Left lung (tissue), 10 donors: ENCODE measurements around the gene DCST2. TPM values are rescaled to one million over a fixed set of nuclear protein-coding genes. Genes with fewer than 3 reads are reported as not detected.
"Not testable (repeated sequence)": the region's sequence is repeated elsewhere in the genome, so short reads cannot be mapped to it uniquely, and the experiment has no call there.

Experiments used
- ATAC-seq: fragments of 200-7000 bp; cut with Tn5 transposase; one replicate; pipeline ENCODE4 v1.9.1; 2020; ENCODE audit warnings: moderate library complexity
- DNase-seq, 4 donors: peaks; one replicate each; pipeline ENCODE4 v3.0.0-alpha.2; 2013 to 2020
- H3K27ac ChIP-seq, 2 donors: fragments of 200-600 bp; sonication (generic) in 1 of 2; one replicate each; pipeline versions ENCODE4 v1.5.0 to v1.8.0; 2020 to 2021
- H3K27me3 ChIP-seq, 2 donors: fragments of 200-600 bp; sonication (generic) in 1 of 2; one replicate each; pipeline versions ENCODE4 v1.5.0 to v1.8.0; 2020 to 2021
- H3K36me3 ChIP-seq, 2 donors: fragments of 200-600 bp; sonication (generic) in 1 of 2; one replicate each; pipeline versions ENCODE4 v1.5.0 to v1.8.0; 2020 to 2021
- H3K4me1 ChIP-seq, 2 donors: fragments of 200-600 bp; one replicate each; pipeline ENCODE4 v1.8.0; 2021
- H3K4me3 ChIP-seq, 2 donors: fragments of 200-600 bp; sonication (generic) in 1 of 2; one replicate each; pipeline versions ENCODE4 v1.5.0 to v1.8.0; 2020 to 2021; ENCODE audit warnings: mild to moderate bottlenecking in 1 of 2
- H3K9me3 ChIP-seq, 2 donors: fragments of 200-600 bp; sonication (generic) in 1 of 2; one replicate each; pipeline versions ENCODE4 v1.5.0 to v1.8.0; 2020 to 2021
- intact Hi-C, 2 donors: fragments of 100-400 bp; cut with DNase I; formaldehyde crosslinking; loops; one replicate each; pipeline versions ENCODE4 v1.11.2 to v1.14.2; 2022
- polyA plus RNA-seq, 6 donors: library from polyadenylated mRNA; unstranded; fragments of 120-200 nt; gene quantifications; one replicate each; pipeline ENCODE4 v1.2.1, GENCODE V29; 2013; ENCODE audit not compliant: insufficient read length in 6 of 6
- total RNA-seq, 2 donors: library from RNA; stranded (reverse); fragmentation: NEBNext Ultra II Directional; extraction: Animal tissue kit (Norgen Biotek cat#: 25700); gene quantifications; one replicate each; pipeline ENCODE4 v1.2.1, GENCODE V29; 2021
- TF ChIP-seq, protein P1 (sequence below), 2 donors: fragments of 200-600 bp; sonication (generic) in 1 of 2; IDR thresholded peaks; one replicate each; pipeline versions ENCODE4 v1.5.0 to v1.8.0; 2021; ENCODE audit warnings: antibody characterized with exemption in 2 of 2
- donor health status: DM: no; HTN: yes; CAD: no.
- donor health status: DM: no; HTN: no; CAD: no.

The DCST2 gene
- total and polyA plus RNA-seq, 8 donors: 0.60 to 2.5 (median 2.0) TPM

DNA sequence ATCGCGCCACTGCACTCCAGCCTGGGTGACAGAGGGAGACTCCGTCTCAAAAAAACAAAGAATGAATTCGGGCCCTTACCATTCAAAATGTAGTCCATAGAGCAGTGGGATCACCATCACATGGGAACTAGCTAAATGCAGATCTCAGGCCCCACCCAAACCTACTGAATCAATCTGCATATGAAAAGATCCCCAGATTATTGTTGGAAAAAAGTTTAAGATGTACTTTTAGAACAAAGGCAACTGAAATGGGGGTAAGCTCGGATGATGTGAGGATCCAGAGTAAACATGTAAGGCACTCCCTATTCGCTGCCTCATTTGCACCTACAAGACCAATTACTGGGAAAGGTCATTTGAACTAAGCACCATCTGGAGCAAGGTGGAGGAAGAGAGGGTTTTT is 51.2 kb downstream of the DCST2 start:
- Histone ChIP-seq H3K9me3 (no peaks in the 10 kb centered on the region), H3K27me3 (no peaks in the 10 kb centered on the region), H3K4me3 (peak overlapping the region; percentile 31 to 59), H3K36me3 (peaks cover 0 to 11% of the 10 kb centered on the region in 2 donors), H3K4me1 (peaks cover 0 to 33% of the 10 kb centered on the region in 2 donors), H3K27ac (peak overlapping the region in 1 of 2 donors; percentile 71)
- intact Hi-C loops: no loop called here
- TF ChIP-seq, protein P1, sequence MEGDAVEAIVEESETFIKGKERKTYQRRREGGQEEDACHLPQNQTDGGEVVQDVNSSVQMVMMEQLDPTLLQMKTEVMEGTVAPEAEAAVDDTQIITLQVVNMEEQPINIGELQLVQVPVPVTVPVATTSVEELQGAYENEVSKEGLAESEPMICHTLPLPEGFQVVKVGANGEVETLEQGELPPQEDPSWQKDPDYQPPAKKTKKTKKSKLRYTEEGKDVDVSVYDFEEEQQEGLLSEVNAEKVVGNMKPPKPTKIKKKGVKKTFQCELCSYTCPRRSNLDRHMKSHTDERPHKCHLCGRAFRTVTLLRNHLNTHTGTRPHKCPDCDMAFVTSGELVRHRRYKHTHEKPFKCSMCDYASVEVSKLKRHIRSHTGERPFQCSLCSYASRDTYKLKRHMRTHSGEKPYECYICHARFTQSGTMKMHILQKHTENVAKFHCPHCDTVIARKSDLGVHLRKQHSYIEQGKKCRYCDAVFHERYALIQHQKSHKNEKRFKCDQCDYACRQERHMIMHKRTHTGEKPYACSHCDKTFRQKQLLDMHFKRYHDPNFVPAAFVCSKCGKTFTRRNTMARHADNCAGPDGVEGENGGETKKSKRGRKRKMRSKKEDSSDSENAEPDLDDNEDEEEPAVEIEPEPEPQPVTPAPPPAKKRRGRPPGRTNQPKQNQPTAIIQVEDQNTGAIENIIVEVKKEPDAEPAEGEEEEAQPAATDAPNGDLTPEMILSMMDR (IDR thresholded peaks at IDR 0.05): no peak
- ATAC-seq (no peak), DNase-seq (no peak)

DNA sequence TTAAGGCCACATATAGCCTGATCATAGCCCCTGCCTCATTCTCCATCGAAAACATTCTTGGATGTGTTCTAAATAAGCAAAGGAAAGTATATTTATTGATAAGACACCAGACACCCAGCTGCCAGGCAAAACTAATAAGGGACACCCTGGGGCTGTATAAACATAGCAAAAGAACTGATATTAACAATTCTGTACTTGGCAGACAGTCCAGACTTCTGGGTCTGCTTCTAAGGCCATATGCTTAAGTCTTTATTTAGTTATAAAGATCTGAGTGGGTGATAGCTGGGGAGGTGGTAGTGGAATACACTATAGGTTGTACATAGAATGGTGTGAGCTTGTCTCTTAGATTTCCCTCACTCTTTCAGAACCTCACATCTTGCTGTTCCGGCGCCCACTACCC is 55.2 kb downstream of the DCST2 start:
- H3K36me3 ChIP-seq: peaks cover 0 to 4% of the 10 kb centered on the region in 2 donors
- TF ChIP-seq, protein P1 (IDR thresholded peaks at IDR 0.05): no peak
- no peak for ATAC-seq
- no peak overlapping the region for H3K27ac ChIP-seq
- H3K27me3 ChIP-seq: no peaks in the 10 kb centered on the region
- H3K4me3 ChIP-seq: no peak overlapping the region
- intact Hi-C loops: no loop called here
- no peaks in the 10 kb centered on the region for H3K9me3 ChIP-seq
- DNase-seq: no peak
- H3K4me1 ChIP-seq: peaks cover 8 to 18% of the 10 kb centered on the region in 2 donors

DNA sequence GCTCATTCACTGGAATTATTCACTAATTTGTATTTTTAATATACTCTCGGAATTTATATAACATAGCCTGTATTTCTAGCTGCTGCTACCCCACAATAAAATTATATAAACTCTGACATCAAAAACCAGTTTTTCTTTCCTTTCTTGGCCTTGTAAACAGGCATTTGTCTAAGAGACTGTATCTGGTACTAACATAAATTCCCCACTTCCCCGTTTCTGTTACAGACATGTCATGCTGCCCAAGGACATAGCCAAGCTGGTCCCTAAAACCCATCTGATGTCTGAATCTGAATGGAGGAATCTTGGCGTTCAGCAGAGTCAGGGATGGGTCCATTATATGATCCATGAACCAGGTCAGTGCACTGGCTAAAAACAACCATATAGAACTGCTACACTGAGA is 55.8 kb downstream of the DCST2 start:
- peaks cover 12 to 24% of the 10 kb centered on the region in 2 donors for H3K4me1 ChIP-seq
- H3K4me3 ChIP-seq, H3K9me3 ChIP-seq, DNase-seq, H3K36me3 ChIP-seq, H3K27ac ChIP-seq, ATAC-seq, intact Hi-C loops, H3K27me3 ChIP-seq: not testable (repeated sequence)

DNA sequence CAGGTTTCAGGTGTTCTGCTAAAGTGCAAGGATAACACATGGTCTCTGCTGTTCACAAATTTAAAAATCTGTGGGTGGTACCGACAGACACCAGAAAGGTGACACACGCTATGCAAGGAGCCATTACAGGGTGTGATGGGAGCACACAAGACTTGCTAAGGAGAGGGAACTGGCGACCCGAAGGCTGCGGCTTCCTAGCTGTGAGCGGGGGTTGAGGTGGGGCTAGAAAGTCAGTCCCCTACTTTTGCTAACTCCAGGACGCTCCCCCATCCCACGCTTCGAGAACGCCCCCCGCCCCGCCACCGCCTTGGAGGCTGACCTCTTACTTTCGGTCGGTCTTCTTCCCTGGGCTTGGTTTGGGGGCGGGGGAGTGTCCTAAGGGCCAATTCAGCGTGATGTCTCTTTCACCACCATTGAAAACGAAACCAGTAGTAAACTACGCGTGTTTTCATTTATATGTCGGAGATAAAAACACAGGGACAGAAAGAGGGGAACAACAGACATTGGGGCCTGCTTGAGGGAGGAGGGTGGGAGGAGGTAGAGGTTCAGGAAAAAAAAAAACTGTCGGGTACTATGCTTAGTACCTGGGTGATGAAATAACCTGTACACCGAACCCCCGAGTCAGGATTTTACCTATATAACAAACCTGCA is 58.0 kb downstream of the DCST2 start:
- Histone ChIP-seq H3K4me1 (peaks cover 33 to 38% of the 10 kb centered on the region in 2 donors), H3K4me3 (peak overlapping the region; percentile 63 to 68), H3K27me3 (no peaks in the 10 kb centered on the region), H3K9me3 (no peaks in the 10 kb centered on the region), H3K36me3 (peaks cover 0 to 4% of the 10 kb centered on the region in 2 donors), H3K27ac (peak overlapping the region; percentile 98 to 99)
- ATAC-seq: no peak
- DNase-seq: peak; percentile 43 to 85 (median 71)
- TF ChIP-seq, protein P1 (IDR thresholded peaks at IDR 0.05): no peak
- intact Hi-C loops: no loop called here

DNA sequence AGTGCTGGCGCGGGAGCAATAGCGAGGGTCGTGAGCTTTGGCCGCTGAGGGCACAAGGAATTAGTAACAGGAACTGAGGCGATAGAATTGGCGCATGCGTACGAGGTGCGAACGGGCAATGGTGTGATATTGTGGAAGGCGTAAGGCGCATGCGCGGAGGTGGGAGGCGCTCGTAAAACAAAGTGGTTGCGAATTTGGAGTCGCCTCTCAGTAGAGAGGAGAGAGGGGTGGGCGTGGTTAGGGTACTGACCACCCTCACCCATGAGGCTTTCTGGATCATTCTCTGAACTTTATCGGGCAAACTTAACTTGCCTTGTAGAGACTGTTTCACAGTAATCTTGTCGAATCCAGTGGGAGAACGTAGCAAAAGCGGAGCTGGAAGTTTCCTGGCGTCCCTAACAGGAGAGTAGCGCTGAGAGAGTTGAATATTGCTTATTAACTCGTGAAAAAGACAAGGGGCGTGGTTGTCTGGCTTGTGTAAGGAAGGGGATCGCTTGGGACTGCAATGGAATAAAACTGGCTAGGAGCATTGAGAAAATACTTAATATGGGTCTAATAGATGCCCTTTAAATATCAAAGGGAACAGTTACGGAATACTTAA is 58.7 kb downstream of the DCST2 start:
- H3K27ac ChIP-seq: peak overlapping the region; percentile 98 to 99
- TF ChIP-seq, protein P1 (IDR thresholded peaks at IDR 0.05): no peak
- no peaks in the 10 kb centered on the region for H3K27me3 ChIP-seq
- ATAC-seq: peak; percentile 54
- peaks cover 38 to 44% of the 10 kb centered on the region in 2 donors for H3K4me1 ChIP-seq
- peak overlapping the region; percentile 63 to 68 for H3K4me3 ChIP-seq
- H3K9me3 ChIP-seq: no peaks in the 10 kb centered on the region
- intact Hi-C loops: no loop called here
- peak; percentile 94 to 100 (median 97) for DNase-seq
- peaks cover 0 to 4% of the 10 kb centered on the region in 2 donors for H3K36me3 ChIP-seq
